ENCODE data around the gene ACSF2.

DNA sequence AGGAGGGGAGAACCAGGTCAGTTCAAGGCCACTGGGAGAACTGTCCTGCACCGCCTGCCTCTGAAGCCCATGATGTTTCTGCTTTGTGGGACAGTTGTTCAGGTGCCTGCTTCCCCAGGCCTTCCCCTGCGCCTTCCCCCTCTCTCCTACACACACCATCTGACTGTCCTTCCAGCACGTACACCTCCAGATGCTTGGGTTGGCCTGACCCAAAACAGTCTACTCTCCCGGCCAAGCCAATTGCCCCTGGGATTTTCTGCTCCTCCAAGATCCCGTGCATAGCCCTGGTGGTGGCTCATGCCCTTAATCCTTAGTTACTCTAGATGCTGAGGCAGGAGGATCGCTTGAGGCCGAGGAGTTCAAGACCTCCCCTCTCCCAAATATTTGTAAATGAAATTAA lies 52.0 kb downstream of the ACSF2 start:
- TF ChIP-seq, protein P1, sequence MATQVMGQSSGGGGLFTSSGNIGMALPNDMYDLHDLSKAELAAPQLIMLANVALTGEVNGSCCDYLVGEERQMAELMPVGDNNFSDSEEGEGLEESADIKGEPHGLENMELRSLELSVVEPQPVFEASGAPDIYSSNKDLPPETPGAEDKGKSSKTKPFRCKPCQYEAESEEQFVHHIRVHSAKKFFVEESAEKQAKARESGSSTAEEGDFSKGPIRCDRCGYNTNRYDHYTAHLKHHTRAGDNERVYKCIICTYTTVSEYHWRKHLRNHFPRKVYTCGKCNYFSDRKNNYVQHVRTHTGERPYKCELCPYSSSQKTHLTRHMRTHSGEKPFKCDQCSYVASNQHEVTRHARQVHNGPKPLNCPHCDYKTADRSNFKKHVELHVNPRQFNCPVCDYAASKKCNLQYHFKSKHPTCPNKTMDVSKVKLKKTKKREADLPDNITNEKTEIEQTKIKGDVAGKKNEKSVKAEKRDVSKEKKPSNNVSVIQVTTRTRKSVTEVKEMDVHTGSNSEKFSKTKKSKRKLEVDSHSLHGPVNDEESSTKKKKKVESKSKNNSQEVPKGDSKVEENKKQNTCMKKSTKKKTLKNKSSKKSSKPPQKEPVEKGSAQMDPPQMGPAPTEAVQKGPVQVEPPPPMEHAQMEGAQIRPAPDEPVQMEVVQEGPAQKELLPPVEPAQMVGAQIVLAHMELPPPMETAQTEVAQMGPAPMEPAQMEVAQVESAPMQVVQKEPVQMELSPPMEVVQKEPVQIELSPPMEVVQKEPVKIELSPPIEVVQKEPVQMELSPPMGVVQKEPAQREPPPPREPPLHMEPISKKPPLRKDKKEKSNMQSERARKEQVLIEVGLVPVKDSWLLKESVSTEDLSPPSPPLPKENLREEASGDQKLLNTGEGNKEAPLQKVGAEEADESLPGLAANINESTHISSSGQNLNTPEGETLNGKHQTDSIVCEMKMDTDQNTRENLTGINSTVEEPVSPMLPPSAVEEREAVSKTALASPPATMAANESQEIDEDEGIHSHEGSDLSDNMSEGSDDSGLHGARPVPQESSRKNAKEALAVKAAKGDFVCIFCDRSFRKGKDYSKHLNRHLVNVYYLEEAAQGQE (IDR thresholded peaks at IDR 0.05; ENCODE audit: insufficient replicate concordance, low read depth) = no peak
- TF ChIP-seq, protein P2, sequence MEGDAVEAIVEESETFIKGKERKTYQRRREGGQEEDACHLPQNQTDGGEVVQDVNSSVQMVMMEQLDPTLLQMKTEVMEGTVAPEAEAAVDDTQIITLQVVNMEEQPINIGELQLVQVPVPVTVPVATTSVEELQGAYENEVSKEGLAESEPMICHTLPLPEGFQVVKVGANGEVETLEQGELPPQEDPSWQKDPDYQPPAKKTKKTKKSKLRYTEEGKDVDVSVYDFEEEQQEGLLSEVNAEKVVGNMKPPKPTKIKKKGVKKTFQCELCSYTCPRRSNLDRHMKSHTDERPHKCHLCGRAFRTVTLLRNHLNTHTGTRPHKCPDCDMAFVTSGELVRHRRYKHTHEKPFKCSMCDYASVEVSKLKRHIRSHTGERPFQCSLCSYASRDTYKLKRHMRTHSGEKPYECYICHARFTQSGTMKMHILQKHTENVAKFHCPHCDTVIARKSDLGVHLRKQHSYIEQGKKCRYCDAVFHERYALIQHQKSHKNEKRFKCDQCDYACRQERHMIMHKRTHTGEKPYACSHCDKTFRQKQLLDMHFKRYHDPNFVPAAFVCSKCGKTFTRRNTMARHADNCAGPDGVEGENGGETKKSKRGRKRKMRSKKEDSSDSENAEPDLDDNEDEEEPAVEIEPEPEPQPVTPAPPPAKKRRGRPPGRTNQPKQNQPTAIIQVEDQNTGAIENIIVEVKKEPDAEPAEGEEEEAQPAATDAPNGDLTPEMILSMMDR (IDR thresholded peaks at IDR 0.05; ENCODE audit: insufficient read depth, low read length) = no peak
- TF ChIP-seq POLR2AphosphoS5 (IDR thresholded peaks at IDR 0.05; ENCODE audit: low read depth) = no peak
